Measurements from ENCODE around the gene NABP2.
"Not testable (repeated sequence)": the region's sequence is repeated elsewhere in the genome, so short reads cannot be mapped to it uniquely, and the experiment has no call there.

NABP2 gene

DNA sequence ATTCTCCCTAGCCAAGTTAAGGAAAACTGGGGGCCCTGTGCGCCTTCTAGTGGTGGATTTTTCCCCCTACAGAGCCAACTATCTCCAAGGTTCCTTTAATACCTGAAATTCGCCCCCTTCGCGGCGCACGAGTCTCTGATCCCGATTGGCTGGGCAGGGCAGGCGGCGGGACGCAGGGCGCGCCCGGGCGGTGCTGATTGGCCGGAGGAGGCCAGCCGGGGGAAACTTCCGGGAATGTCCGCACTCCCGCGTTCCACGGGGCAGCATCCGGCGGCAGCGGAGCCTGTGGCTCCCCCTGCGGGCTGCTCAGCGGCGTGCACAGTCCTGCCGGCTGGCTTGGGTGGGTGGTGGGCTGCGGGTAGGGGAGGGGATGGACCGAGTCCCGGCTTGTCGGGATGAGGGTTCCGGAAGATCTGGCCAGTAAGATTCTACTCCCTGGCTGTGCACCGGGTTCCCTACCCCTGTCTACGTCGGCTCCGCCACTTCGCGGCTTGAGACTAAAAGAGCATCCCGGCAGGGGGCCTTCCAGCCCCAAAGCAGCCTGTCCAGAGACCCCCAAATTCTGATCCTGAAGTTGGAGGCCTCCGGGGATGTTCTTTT, at the start of gene NABP2:
TSS of gene NABP2 (plus strand) at position 241 of the 600 bp plus-strand sequence. CDS start 515 bp downstream, outside the sequence.
- DNase-seq (ENCODE audit: low read depth in 2 of 2), result peak; percentile 82 to 88

GRCh38 chr12:56178347-56178746, 45.8 kb upstream of the NABP2 start:
- DNase-seq (ENCODE audit: low read depth in 2 of 2), result no peak

DNA sequence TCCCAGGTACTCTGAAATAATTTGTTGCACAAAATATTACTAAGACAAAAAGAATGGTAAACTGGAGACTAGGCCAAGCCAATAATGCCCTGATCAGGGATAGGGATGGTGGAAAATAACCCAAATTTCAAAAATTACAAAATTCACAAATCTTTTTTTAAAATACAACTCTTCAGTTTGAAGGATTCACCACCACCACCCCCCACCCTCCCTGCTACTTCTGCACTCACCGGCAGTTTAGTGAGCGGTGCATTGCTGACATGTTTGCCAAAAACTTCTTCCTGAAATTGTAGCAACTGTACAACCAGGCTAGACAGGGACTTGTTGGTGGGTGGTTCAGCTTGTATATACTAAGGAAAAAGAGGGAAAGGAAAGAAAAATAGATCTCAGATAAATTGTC, 37.2 kb upstream of the NABP2 start:
- no peak for DNase-seq (ENCODE audit: low read depth in 2 of 2)

DNA sequence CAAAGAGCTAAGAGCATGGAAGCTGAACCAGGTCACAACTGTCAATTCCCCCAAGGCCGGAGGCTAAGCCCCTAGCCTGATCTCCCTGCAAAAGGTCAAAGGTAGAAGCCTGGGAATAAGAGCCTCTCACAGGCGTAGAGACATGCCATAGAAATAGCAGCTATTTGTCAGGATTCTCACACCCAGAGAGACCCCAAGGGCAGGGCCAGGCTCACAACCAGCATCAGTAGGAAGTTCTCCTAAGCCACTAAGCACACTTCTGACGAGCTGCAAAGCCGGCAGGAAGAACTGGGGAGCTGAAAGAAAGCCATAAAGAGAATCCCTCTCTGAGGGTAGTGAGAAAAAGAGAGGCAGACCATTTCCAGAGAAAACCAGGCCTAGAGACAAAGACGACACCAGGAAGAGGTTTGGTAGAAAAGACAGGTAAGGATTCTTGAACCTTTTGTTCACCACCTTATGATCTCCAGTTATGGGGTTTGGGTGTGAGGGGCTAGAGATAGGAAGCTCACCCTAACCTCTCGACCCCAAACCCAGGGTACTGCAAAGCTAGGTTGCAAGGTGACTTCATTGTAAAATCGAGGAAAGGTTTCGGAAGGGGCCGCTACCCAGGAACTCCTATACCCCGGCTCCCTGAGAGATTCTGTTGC, 35.9 kb upstream of the NABP2 start:
- no peak for DNase-seq (ENCODE audit: low read depth in 2 of 2)

DNA sequence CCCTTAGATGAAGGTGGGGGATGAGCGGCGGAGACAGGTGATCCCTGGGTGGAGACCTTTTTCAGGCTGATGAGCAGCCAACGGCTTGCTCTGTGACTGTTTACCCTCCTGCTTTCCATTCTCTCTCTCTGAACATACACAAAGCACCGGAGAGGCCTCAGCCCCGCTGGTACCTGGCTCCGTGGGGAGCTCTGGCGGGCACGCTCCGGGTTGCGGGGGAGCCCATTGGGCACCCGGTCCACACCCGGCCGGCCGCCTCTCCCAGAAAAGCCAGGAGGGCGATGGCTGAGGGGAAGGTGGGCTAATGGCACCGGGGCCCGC, 35.4 kb upstream of the NABP2 start:
- DNase-seq (ENCODE audit: low read depth in 2 of 2), result no peak

- DNase-seq (ENCODE audit: low read depth in 2 of 2), result peak; percentile 58 to 71
Measured at GRCh38 chr12:56189099-56189917, 34.8 kb upstream of the NABP2 start, which contains the start of gene SMARCC2. Gene SMARCC2, minus strand, starts transcription at chr12:56189483. Its CDS starts 22 bp downstream, at chr12:56189461.

- peak; percentile 56 to 57 for DNase-seq (ENCODE audit: low read depth in 2 of 2)
Measured at GRCh38 chr12:56189918-56190694, 34.0 kb upstream of the NABP2 start.

DNA sequence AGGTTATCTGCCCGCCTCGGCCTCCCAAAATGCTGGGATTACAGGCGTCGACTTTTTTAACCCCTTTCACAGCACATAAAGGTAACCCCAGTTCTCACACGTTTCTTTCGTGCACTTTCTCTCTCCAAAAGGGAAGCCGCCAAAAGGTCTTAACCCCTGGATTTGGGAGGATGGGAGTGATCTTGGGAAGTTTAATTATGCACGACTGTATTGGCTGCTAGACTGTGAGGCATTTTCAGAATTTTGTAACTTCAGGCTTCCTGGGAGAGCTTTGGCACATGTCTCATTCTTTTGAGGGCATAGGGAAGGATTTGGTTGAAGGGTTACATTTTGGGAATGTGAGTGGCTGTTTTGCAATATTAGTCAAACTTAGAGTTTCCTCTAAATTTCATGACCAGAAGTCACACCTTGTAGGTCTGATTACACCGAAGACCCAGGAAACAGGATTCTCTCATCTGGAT, 33.4 kb upstream of the NABP2 start:
- DNase-seq (ENCODE audit: low read depth in 2 of 2), result no peak

GRCh38 chr12:56192582-56192981, 31.6 kb upstream of the NABP2 start:
- DNase-seq (ENCODE audit: low read depth in 2 of 2), result no peak

DNA sequence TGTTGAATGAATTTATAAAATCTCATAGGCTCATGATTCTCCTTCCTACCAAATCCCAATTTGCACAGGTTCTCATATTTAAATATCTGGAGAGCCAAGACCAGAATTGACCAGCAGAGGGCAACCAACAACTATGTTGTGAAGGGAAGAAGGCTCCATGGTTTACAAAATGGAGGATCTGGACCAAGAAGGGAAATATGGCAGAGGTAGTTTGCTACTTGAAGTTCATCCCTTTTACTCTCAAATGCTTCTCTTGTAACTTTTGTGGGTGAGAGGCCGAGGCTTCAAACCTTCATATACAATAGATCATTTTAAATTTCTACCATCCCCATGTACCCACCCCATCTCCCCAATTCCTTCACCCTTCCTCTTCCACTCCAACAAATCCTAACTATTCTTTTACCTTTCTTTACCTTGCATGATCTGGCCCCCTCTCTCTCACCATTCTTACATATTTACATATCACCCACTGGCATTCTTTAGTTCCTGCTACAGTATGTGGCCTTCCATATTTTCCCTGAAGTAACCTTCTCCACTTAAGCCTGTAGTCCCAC, 31.0 kb upstream of the NABP2 start:
- peak in 1 of 2 donors; percentile 57 for DNase-seq (ENCODE audit: low read depth in 2 of 2)

DNA sequence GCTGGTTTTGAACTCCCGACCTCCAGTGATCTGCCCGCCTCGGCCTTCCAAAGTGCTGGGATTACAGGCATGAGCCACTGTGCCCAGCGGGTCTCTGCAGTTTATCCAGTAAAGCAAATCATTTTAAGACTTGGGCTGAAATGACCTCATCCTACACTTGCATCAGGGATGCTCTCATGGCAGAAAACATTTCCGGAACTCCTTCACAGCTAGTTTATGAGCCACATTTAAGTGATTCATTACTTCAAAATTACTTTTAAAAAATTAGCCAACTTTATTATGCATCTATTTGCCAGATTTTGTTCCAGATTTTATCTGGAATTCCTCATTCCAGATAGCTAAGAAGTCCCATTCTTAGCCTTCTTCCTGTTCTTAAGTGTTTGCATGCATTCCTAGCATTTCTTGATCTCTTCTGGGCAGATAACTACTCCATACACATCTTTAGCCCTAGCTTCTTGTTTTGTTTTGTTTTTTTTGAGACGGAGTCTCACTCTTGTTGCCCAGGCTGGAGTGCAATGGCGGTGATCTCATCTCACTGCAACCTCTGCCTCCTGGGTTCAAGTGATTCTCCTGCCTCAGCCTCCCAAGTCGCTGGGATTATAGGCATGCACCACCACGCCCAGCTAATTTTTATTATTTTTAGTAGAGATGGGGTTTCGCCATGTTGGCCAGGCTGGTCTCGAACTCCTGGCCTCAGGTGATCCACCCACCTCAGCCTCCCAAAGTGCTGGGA, 27.2 kb upstream of the NABP2 start:
- not testable (repeated sequence) for DNase-seq (ENCODE audit: low read depth in 2 of 2)

DNA sequence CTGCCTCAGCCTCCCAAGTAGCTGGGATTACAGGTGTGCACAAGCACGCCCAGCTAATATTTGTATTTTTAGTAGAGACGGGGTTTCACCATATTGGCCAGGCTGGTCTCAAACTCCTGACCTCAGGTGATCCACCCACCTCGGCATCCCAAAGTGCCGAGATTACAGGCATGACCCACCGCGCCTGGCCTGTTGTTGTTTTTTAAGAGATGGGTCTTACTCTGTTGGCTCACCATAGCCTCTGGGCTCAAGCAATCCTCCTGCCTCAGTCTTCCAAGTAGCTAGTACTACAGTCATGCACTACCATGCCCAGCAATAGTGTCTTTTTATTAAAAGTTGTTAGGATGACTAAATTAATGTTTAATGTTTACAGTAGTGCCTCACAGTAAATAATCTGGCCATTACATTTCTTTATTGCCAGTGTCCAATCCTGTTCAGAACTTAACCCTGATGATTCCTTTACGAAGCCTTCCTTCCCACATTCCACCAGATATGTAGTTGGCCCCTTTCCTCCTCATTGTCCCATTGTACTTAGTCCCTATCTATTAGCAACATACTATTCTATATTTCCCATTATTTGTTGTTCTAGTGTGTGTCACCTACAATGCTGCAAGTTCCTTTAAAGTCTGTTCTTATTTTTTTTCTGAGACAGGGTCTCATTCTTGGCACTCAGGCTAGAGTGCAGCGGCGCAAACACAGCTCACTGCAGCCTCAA, 26.1 kb upstream of the NABP2 start:
- DNase-seq (ENCODE audit: low read depth in 2 of 2), result no peak

- DNase-seq (ENCODE audit: low read depth in 2 of 2), result no peak
Measured at GRCh38 chr12:56198836-56199235, 25.3 kb upstream of the NABP2 start.

DNA sequence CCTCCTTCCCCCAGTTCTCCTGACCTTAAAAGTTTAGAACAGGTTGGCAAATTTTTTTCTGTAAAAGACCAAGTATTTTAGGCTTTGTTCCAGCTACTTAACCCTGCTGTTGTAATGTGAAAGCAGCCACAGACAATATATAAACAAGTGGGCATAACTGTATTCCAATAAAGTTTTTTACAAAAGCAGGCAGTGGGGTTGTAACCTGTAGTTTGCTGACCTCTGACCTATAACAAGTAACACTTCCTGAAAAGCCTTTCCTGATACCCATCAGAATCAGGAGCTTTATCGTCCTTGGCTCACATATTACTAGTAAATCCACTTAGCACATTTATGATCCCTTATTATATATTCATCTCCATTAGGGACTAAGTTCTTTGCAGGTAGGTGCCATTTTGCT, 21.8 kb upstream of the NABP2 start:
- DNase-seq (ENCODE audit: low read depth in 2 of 2), result no peak

DNA sequence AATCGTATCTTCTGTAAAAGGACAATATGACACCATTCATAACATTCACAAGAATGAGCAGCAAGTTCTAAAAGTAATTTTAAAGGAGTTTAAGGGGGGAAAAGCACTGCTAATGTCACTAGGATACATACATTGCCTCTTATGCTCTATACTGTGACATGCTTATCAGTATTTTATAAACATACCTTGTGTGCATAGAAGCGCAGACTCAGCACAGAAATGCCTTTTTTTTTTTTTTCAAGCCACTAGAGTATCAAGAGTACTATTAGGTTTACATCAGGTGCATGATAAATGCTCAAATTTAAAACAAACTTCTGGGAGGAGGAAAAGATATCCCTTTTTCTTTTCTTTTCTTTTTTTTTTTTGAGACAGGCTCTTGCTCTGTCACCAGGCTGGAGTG, 21.3 kb upstream of the NABP2 start:
- DNase-seq (ENCODE audit: low read depth in 2 of 2), result no peak

GRCh38 chr12:56204275-56204674, 19.9 kb upstream of the NABP2 start:
- DNase-seq (ENCODE audit: low read depth in 2 of 2), result no peak

DNA sequence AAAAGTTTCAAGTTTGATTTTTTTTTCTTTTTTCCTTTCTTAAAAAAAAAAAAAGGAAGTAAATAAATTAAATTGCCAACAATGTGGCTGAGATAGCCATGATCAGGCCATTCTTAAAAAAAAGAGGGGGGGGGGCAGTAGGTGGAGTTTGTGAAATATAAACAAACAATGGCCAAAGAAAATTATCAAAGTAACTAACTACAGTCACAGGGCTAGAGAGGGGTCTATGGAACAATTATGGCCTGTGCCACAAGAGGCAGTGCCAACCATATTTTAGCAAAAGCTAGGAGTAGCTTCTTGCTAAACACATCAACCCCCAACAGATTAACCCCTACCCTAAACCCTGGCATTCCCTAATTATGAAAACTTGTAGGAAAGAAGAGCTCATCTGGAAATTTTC, 18.7 kb upstream of the NABP2 start:
- no peak for DNase-seq (ENCODE audit: low read depth in 2 of 2)

GRCh38 chr12:56206452-56207166, 17.5 kb upstream of the NABP2 start:
- DNase-seq (ENCODE audit: low read depth in 2 of 2), result no peak

DNA sequence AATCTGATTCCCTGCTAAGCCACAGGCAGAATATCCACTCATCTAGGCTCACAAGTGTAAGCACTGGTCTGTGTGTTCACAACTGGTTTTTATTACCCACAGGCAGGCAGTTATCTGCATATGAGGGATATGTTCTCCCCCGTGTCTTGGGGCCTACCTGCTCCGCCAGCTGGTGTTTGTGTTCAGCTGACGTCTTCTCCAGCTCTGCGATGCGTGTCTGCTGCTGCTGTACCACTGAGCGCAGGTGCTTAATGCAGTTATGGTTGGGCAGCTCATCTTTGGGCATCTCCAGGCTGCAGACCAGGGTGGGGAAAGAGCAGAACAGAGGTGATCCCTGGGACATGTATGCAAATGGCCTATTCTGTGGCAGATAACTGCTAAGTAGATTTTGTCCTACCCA, 16.1 kb upstream of the NABP2 start:
- DNase-seq (ENCODE audit: low read depth in 2 of 2), result no peak

DNA sequence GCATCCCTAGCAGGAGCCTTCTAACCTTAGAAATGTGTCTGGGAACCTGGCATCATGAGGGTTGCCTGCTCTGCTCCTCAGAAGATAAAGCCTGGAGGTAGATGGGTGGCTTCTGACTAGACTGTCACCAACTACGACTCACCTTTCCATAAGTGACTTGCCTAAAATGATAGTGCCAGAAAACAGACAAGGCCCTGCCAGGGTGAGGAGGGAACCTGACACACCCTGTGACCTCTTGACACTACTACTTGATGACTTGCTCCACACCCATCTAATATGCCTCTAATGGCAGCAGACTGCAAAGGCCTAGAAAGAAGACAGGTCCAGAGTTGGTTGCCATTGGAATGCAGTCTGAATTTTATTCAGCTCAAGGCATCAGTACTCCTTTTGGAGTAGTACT, 11.8 kb upstream of the NABP2 start:
- no peak for DNase-seq (ENCODE audit: low read depth in 2 of 2)

All from stimulated activated CD8-positive, alpha-beta memory T cell treated with anti-CD3 and anti-CD28 coated beads, Interleukin-15, amount 100 ng/mL, for 4 hours (primary cell).